HG03575 (cell line): ENCODE data around the gene CEP131.

ENCODE experiments used
- ATAC-seq: cut with Tn5 transposase; IDR thresholded peaks from one replicate; pipeline ENCODE4 v1.9.1; 2021; ENCODE audit not compliant: unreplicated experiment, insufficient number of reproducible peaks, low FRiP score; ENCODE audit errors: extremely low read depth

CEP131 gene

DNA sequence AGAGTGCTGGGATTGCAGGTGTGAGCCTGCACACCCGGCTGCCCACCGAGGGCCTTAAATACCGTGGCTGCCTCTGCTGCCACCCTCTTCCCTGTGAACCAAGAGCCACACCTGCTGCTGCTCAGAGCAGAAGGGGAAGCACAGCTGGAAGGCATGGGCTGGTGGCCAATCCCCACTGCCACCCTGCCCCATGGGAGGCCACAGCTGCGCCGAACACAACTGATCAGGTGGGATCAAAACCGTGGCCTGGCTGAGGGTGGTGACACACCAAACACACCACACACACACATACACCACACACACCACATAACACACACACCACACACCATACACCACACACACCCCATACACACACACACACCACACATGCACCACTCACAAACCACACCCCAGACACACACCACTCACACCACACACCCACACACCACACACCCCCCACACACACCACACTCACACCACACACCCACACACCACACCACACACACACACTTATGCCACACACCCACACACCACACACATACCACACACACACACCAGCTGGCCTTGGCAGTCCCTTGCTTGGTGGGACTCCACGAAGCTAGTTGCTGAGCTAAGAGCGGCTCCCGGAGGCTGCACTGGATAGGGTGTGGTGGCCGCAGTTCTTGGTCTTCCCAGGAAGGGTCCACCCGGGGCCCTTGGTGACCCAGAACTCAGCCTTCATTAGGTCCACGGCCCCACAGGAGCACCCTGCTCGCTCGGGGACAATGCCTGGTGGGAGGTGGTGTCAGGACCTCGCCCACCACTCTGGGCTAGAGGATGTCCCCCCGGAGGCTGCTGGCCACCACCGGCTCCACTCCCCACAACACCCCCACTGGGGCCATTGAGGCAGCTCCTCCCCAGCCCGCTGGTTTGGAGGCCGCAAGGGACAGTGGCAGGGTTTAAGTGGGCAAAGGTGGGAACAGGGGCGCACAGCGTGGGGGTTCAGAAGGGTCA lies 14.9 kb downstream of the CEP131 start:
- no peak for ATAC-seq

DNA sequence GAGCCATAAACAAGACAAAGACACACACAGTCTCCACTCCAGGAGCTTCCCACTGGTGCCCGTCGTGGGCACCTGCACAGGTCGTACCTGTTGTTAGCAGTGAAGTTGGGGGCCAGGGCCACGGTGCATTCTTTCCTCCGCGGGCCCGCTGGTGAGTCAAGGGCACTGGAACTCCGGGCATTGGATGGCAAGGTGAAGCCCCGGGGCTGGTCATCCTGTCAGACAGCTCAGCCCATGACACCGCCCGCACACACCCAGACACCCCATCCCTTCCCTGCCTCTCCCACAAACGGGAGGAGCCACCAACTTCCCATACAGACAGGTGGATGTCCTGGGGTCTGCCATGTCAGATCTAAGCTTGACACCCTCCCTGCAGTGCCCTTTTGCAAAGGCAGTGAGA lies 16.1 kb downstream of the CEP131 start:
- no peak for ATAC-seq

DNA sequence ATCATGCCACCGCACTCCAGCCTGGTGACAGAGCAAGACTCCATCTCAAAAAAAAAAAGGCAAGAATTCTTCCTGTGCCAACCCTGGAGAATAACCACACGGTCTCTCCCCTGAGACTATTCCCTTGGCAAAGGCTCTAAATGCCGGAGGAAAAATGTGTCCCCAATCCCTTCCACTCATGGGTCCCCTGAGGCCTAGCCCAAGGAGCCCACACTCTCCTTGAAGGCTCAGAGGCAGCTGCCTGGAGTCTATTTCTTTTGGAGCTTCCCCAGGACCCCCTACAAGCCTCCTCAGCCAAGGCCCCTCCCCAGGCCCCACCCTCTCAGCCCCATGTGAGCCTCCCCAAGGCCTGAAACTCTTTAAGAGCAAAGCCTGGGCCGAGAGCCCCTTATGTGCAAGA lies 16.6 kb downstream of the CEP131 start:
- no peak for ATAC-seq

DNA sequence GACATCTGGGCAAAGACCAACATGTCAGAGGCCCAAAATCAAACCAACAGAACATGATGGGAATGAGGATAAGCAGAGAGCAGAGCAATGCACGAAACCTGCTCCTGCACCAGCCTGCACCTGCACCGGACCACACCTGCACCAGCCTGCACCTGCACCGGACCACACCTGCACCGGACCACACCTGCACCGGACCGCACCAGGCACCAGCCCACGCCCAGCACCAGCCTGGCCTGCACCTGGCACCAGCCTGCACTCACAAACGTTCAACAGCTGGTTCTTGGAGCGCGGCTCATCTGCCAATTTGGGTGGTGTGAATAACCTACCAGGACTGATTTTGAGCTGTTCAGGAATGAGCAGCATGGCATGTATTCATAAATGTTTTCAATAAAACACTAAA lies 18.2 kb downstream of the CEP131 start:
- ATAC-seq = no peak

DNA sequence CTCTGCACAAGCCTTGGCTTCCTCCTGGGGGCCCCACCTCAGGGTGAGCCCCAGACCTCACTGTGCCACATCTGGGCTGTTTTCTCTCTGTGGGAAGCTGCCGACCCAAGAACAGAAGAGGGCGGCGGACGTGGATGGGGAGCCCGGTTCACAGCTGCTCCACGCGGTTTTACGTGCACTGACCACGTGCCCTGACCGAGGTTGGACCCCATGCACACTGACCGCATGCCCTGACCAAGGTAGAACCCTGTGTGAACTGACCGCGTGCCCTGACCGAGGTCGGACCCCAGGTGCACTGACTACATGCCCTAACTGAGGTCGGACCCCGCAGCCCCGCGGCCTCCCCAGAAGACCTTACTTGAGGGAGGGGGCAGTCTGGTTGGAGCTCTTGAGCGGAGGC lies 19.6 kb downstream of the CEP131 start:
- no peak for ATAC-seq

DNA sequence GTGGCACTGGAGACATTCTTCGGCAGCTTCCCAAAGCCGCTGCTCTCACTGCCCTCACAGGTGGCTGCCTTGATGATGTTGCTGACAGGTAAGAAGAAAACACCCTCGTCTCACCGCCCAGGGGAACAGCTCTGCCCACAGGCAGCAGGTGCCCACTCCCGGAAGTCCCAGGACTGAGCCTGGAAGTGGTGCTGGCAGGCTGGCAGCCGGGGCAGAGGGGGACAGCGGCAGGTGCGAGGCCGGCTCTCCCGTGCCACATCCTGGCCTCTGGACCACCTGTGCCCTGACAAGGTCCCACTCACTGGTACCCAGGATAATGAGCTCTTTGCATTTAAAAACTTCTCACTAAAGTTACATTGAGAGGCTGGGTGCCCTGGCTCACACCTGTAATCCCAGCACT lies 20.4 kb downstream of the CEP131 start:
- ATAC-seq = no peak

DNA sequence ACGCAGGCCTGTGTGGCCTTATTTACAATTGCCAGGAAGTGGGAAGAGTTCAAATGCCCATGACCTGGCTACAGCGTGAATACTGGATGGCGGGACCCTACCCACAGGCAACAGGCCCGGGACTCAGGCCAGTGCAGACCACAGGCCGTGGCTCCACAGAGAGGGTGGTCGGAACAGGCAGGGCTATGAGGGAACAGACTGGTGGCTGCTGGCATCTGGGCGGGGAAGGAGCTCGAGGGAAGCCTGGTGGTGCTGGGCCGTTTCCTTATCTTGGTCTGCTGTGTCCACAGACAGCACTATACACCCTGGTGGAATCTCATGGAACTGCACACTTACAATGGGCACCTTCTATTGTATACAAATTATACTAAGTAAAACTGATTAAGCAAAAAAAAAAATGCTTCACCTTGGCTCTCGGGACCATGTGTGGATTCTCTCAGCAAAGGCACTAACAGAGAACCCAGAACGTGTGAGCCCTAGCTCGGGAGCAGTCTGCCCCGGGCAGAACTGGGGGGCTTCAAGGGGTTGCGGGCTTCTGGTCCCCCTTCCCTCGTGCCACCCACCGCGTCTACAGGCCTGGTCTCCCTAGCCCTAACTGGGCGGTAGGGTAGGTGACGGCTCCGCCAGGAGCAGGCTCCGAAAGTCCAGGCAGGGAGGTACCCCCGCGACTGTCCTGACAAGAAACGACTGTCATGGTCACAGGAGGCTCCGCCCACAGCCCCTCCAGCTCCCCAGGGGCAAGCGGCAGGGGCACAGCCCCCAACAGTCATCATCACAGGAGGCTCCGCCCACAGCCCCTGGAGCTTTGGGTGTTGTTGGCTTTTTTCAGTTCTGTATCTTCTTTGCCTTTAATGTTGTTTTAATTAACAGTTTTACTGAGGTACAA lies 21.8 kb downstream of the CEP131 start:
- no peak for ATAC-seq

DNA sequence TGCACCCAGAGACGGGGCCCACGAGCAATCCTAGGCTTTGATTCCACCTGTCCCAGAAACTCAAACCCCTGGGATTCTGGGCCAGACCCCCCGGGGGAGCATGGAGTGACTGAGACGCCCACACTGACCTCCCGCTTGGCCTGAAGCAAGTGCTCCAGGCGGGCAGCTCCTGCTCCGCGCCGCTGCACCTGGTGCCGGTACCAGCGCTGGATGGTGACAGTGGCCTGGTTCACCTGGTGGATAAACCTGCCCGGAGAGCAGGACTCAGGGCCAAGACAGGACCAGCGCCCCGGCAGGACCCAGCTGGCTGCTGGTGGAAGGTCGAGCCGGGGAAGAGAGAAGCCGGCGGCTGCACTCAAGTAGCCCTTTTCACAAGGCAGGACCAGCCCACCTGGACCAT lies 22.6 kb downstream of the CEP131 start:
- no peak for ATAC-seq

DNA sequence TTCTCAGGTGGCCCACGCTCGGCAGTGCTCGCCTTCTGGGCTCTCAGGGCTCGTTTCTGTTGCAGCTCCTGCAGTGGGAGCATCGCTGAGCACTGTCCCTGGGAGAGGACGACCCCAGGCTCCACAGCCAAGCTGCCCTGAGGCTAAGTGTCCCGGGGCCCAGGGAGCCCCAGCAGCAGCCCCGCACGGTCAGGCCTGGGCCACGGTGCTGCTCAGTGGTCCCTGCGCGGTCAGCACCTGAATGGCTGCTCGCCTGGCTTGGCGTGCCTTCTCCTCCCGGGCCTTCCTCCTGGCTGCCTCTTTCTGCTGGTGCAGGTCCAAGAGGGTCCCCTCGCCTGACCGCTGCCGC lies 23.3 kb downstream of the CEP131 start:
- no peak for ATAC-seq

DNA sequence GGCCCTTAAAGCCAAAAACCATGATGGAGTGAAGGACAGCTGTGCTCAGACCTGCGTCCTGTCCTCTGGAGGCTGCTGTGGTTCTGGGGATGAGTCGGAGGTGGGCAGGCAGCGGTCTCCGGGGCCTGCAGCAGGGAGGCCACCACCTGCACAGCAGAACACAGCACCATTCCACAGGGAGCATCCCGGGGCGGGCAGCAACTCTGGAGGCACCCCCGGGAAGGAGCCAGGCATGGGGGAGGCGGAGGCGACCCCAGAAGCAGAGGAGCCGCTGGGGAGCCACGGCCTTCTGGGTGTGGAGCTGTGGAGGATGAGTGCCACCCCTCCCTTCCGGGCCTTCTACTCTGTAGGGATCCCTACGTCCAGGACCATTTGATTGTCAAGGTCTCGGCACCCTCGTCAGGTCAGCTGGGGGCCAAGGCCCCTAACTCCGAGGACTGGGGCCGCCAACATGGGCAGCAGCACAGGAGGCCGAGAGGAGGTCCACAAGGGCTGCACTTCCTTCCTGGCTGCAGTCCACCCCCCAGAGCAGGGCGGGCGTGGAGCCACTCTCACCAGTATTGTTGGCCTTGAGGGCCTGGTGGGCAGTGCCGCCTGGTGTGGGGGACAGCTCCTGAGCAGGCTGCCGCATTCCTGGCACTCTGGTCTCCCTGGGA lies 23.8 kb downstream of the CEP131 start:
- no peak for ATAC-seq

DNA sequence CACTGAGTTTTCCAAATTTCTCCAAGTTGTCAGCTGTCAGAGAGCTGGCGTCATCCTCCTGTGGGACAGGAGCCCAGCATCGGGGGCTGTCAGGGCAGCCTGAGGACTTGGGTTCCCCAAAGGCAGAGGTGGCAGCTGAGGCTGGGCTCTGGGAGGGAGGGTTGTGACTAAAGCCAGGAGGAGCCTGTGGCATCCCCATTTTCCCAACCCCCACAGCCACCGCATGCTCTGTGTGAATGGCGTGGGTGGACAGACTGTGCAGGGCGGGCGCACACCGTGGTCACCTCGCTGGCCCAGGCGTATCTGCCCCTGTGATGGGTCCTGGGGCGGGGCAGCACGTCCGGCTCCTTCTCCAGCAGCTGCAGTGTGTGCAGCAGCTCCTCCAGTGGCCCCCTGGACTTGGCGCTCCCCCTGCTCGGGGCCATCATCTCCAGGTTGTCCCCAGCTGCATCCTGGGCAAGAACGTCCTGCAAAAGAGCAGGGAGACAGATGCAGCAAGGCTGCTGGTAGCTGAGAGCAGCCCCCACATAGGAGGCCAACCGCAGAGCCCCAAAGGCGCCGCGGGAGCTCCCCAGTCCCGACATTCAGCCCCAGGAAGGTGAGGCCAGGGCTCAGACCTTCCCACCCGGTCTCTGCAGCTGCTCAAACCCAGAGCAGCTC lies 24.8 kb downstream of the CEP131 start:
- ATAC-seq = no peak

DNA sequence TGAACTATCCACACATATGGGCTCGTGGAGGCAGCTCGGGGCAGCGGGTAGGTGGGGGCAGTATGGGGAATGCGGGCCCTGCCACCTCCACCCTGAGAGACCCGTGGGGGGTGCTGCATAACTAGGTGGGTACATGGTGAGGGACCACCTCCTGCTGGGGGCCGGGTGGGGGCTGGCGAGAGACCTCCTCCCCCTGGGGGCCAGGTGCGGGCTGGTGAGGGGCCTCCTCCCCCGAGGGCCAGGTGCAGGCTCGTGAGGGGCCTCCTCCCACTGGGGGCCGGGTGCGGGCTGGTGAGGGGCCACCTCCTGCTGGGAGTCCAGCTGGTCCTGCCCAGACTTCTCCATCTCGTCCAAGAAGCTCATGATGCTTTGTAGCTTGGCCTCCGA lies 25.4 kb downstream of the CEP131 start:
- ATAC-seq = no peak

DNA sequence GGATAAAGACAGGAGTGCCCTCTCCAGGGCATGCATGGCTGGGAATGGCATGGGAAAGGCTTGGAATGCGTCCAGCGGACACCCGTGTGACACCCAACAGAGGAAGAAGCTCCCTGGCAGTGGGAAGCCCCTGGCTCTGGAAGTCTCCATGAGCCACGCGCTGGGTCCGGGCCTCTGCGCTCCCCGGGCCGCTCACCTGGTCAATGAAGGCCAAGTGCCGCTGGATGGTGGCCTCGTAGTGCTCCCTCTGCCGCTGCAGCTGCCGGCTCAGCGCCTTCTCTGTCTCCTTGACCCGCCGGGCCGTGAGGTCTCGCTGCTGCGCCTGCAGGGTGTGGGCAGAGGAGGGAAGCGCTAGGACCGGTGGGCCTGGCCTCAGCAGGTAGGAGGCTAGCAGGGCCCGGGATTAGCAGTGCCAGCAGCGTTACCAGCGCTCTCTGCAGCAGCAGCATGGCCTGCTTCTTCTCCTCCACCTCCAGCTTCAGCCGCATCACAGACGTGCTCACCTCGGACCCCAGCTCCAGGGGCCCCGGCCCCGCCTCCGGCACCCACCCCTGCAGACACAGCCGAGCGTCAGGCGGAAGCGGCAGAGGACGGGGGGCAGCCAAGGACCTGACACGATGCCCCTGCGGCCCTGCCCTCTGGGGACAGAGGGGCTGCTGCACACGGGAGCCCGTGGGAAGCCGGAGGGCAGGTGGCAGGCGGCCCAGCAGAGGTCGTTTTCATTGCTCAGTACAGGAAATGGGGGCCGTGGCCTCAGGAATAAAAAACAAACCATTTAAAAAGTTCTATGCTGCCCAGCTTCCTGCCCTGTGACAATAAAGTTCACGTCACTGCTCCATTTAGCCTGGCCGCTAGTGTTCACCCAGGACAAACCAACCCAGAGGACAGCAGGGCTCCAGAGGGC lies 26.0 kb downstream of the CEP131 start:
- no peak for ATAC-seq

DNA sequence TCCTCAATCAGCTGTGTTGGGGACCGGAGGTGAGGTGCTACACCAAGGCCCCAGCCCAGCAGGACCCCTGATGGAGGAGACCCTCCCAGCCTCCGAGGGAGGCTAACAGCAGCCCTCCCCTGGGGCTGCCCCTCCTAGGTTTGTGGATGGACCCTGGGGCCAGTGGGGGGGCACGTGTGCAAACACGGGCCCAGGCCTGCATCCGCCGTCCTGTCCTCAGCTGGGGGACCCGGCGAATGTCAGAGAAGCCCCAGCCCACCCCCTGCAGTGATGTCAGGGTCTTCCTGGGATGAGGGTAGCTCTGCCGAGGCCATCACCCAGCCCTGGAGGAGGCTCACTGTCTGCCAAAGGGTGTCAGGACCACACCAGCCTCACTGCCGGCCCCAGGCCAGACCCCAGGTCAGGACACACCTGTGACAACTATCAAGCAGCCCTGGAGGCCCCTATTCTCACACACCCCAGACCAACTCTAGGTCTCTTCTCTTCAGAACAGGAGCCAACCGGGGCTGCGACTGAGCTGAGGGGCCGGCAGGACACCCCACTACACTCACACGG lies 26.7 kb downstream of the CEP131 start:
- no peak for ATAC-seq

DNA sequence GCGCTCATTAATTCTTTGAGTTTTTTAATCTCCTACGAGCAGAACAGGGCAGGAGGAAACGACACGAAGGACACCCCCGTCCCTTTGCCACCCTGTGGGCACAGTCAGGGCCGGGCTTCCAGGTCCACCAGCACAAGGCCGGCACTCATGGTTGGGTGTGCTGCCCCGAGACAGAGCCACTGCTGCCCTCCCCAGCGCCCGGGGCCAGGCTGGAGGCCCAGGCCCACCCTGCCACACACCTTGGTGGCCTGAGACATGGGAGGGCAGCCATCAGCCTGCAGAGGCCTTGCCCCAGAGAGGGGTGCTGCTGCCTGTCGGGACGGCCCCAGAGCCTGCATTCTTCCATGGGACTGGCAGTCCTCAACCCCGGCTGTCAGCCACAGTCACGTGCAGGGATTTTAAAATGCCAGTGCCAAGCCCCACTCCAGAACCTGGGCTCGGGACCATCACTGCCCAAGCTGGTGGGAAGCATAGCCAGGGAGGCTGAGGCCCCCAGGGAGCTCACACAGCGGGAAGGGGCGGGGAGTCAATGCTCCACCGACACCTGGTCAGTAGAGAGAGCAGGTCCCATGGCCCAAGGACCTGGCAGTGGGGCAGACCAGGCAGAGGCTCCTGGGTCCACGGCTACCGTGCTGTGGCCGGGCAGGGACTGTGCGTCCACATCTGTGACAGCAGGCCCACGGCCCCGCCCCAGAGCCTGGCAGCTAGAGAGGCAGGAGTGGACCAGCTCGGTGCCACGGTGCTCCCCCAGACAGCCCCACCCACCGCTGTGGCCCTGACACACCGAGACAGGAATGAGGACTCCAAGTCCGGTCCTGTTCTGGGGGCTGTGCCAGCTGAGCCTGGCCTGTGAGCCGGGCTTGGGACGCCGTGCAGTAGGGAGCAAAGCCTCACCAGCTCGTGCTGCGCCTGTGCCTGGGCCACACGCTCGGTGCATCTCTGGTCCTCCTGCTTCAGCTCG lies 27.5 kb downstream of the CEP131 start:
- ATAC-seq = no peak

DNA sequence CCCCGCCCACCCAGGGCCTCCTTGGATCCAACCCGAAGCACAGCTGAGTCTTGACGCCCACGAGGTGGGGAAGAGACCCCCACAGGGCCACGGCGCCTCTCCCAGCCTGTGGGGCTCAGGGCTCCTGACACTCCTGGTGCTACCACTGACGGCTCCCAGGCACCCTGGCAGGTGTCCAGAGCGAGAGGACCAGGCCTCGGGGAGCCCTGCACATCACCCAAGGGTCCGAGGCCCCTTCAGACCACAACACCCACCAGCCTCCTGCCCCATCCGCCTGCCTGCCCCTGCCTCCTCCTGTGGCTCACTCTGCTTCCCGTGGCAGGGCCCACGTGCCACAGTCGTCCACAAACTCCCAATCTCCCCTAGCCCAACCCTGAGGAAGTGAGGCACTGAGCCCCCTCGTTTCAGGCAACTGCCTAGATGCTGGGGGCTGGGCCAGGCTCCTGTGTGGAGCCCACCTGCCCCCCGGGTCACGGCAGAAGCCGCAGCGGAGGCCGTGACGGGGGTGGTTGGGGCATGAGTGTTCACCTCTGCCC lies 28.5 kb downstream of the CEP131 start:
- ATAC-seq = no peak
